Mucosa of stomach (tissue), 1 donor: ENCODE measurements around the gene EPOP.

Source experiments
- H3K27me3 ChIP-seq: one replicate; pipeline ENCODE4 v1.7.0; 2013; ENCODE audit warnings: mild to moderate bottlenecking, low read length; ENCODE audit not compliant: control insufficient read depth, insufficient read depth
- H3K36me3 ChIP-seq: one replicate; pipeline ENCODE4 v1.7.0; 2013; ENCODE audit warnings: low read length; ENCODE audit not compliant: control insufficient read depth, insufficient read depth
- H3K4me1 ChIP-seq: one replicate; pipeline ENCODE4 v1.7.0; 2013; ENCODE audit warnings: mild to moderate bottlenecking, low read length; ENCODE audit not compliant: control insufficient read depth, insufficient read depth
- H3K4me3 ChIP-seq: one replicate; pipeline ENCODE4 v1.7.0; 2013; ENCODE audit warnings: low read length
- H3K9ac ChIP-seq: one replicate; pipeline ENCODE4 v1.7.0; 2013; ENCODE audit warnings: mild to moderate bottlenecking, low read length, moderate library complexity
- H3K9me3 ChIP-seq: one replicate; pipeline ENCODE4 v1.7.0; 2013; ENCODE audit warnings: mild to moderate bottlenecking, low read length, moderate library complexity; ENCODE audit not compliant: control insufficient read depth
- donor health status: Pancreatic carcinoma.

The EPOP gene

GRCh38 chr17:38711792-38712571, 37.2 kb upstream of the EPOP start:
- Histone ChIP-seq H3K4me1 (peaks cover 7% of the 10 kb centered on the region), H3K36me3 (peaks cover 28% of the 10 kb centered on the region)

GRCh38 chr17:38710985-38711384, 36.2 kb upstream of the EPOP start:
- Histone ChIP-seq H3K36me3 (peaks cover 25% of the 10 kb centered on the region), H3K4me1 (peaks cover 15% of the 10 kb centered on the region), H3K9me3 (no peaks in the 10 kb centered on the region), H3K27me3 (no peaks in the 10 kb centered on the region), H3K9ac (no peak overlapping the region), H3K4me3 (no peak overlapping the region)

More at GRCh38 chr17:38711792-38712571, 37.2 kb upstream of the EPOP start:
- Histone ChIP-seq H3K4me3 (no peak overlapping the region), H3K9ac (no peak overlapping the region), H3K27me3 (no peaks in the 10 kb centered on the region), H3K9me3 (no peaks in the 10 kb centered on the region)

GRCh38 chr17:38710604-38710962, 35.8 kb upstream of the EPOP start:
- no peak overlapping the region for H3K4me3 ChIP-seq
- H3K4me1 ChIP-seq: peaks cover 15% of the 10 kb centered on the region
- H3K36me3 ChIP-seq: peaks cover 25% of the 10 kb centered on the region
- H3K9me3 ChIP-seq: no peaks in the 10 kb centered on the region
- H3K9ac ChIP-seq: no peak overlapping the region
- no peaks in the 10 kb centered on the region for H3K27me3 ChIP-seq

GRCh38 chr17:38709864-38710603, 35.3 kb upstream of the EPOP start:
- H3K27me3 ChIP-seq: no peaks in the 10 kb centered on the region
- peaks cover 25% of the 10 kb centered on the region for H3K36me3 ChIP-seq
- H3K9me3 ChIP-seq: no peaks in the 10 kb centered on the region
- no peak overlapping the region for H3K4me3 ChIP-seq
- H3K9ac ChIP-seq: no peak overlapping the region
- H3K4me1 ChIP-seq: peaks cover 15% of the 10 kb centered on the region

- Histone ChIP-seq H3K27me3 (no peaks in the 10 kb centered on the region), H3K4me3 (no peak overlapping the region), H3K9me3 (no peaks in the 10 kb centered on the region), H3K9ac (no peak overlapping the region), H3K36me3 (peaks cover 25% of the 10 kb centered on the region), H3K4me1 (peaks cover 18% of the 10 kb centered on the region)
These were observed 34.5 kb upstream of the EPOP start for GRCh38 chr17:38709104-38709820.

GRCh38 chr17:38707678-38708351, 33.1 kb upstream of the EPOP start:
- Histone ChIP-seq H3K27me3 (no peaks in the 10 kb centered on the region), H3K36me3 (peaks cover 20% of the 10 kb centered on the region), H3K4me1 (peaks cover 20% of the 10 kb centered on the region), H3K9ac (no peak overlapping the region), H3K4me3 (no peak overlapping the region), H3K9me3 (no peaks in the 10 kb centered on the region)

GRCh38 chr17:38706505-38707216, 31.9 kb upstream of the EPOP start:
- no peaks in the 10 kb centered on the region for H3K9me3 ChIP-seq
- peak overlapping the region; percentile 37 for H3K4me3 ChIP-seq
- peak overlapping the region; percentile 59 for H3K9ac ChIP-seq
- peaks cover 10% of the 10 kb centered on the region for H3K36me3 ChIP-seq
- peaks cover 23% of the 10 kb centered on the region for H3K4me1 ChIP-seq
- no peaks in the 10 kb centered on the region for H3K27me3 ChIP-seq

GRCh38 chr17:38705803-38706504, 31.2 kb upstream of the EPOP start:
- peaks cover 9% of the 10 kb centered on the region for H3K36me3 ChIP-seq
- H3K27me3 ChIP-seq: no peaks in the 10 kb centered on the region
- H3K4me1 ChIP-seq: peaks cover 30% of the 10 kb centered on the region
- no peaks in the 10 kb centered on the region for H3K9me3 ChIP-seq
- peak overlapping the region; percentile 59 for H3K9ac ChIP-seq
- H3K4me3 ChIP-seq: peak overlapping the region; percentile 41

GRCh38 chr17:38705523-38705802, 30.7 kb upstream of the EPOP start:
- Histone ChIP-seq H3K27me3 (no peaks in the 10 kb centered on the region), H3K36me3 (peaks cover 4% of the 10 kb centered on the region), H3K4me3 (no peak overlapping the region), H3K4me1 (peaks cover 31% of the 10 kb centered on the region), H3K9ac (peak overlapping the region; percentile 59), H3K9me3 (no peaks in the 10 kb centered on the region)

- Histone ChIP-seq H3K4me1 (peaks cover 31% of the 10 kb centered on the region), H3K9ac (peak within 1 kb of the TSS; percentile 90), H3K27me3 (no peaks in the 10 kb centered on the region), H3K4me3 (peak within 1 kb of the TSS; percentile 85), H3K36me3 (no peaks in the 10 kb centered on the region), H3K9me3 (no peaks in the 10 kb centered on the region)
These were observed 30.1 kb upstream of the EPOP start, which contains the start of gene MLLT6 for GRCh38 chr17:38704606-38705522. Gene MLLT6 (plus strand): TSS chr17:38705273. CDS start chr17:38705633, 360 bp downstream.
